Lower lobe of right lung (tissue), 2 donors: Measurements from ENCODE around the gene TSPAN9. TPM values are rescaled to one million over a fixed set of nuclear protein-coding genes. Genes with fewer than 3 reads are reported as not detected.

Source experiments
- ATAC-seq, 2 donors: fragments of 200-7000 bp; cut with Tn5 transposase; one replicate each; pipeline ENCODE4 v1.9.1; 2020 to 2022; ENCODE audit warnings: mild to moderate bottlenecking in 2 of 2, moderate library complexity in 2 of 2
- DNase-seq: peaks from one replicate; pipeline ENCODE4 v3.0.0-alpha.2; 2020
- H3K27ac ChIP-seq: fragments of 200-600 bp; one replicate; pipeline ENCODE4 v1.8.0; 2022
- H3K27me3 ChIP-seq: fragments of 200-600 bp; one replicate; pipeline ENCODE4 v1.8.0; 2022; ENCODE audit warnings: low read depth
- H3K36me3 ChIP-seq: fragments of 200-600 bp; one replicate; pipeline ENCODE4 v1.8.0; 2022; ENCODE audit warnings: mild to moderate bottlenecking
- H3K4me1 ChIP-seq: fragments of 200-600 bp; one replicate; pipeline ENCODE4 v1.8.0; 2022
- H3K4me3 ChIP-seq: fragments of 200-600 bp; one replicate; pipeline ENCODE4 v1.8.0; 2022; ENCODE audit warnings: mild to moderate bottlenecking
- H3K9me3 ChIP-seq: fragments of 200-600 bp; one replicate; pipeline ENCODE4 v1.8.0; 2022
- CTCF ChIP-seq: fragments of 200-600 bp; IDR thresholded peaks from one replicate; pipeline ENCODE4 v1.8.0; 2022; ENCODE audit warnings: antibody characterized with exemption, mild to moderate bottlenecking
- intact Hi-C: fragments of 100-400 bp; cut with DNase I; formaldehyde crosslinking; loops from one replicate; pipeline ENCODE4 v1.11.0; 2022
- total RNA-seq: library from RNA; stranded (reverse); fragmentation: NEBNext Ultra II Directional; extraction: Animal tissue kit (Norgen Biotek cat#: 25700); gene quantifications from one replicate; pipeline ENCODE4 v1.2.1, GENCODE V29; 2021
- donor health status: DM: no; HTN: yes; CAD: no; lungs with severe emphysema.

Gene TSPAN9
- total RNA-seq, 1 donor from 2014 or later: 61.1 TPM

- Histone ChIP-seq H3K36me3 (no peaks in the 10 kb centered on the region), H3K27me3 (no peaks in the 10 kb centered on the region), H3K4me1 (peaks cover 25% of the 10 kb centered on the region), H3K4me3 (no peak overlapping the region), H3K9me3 (no peaks in the 10 kb centered on the region), H3K27ac (no peak overlapping the region)
- no peak for ATAC-seq
- intact Hi-C loops: no loop called here
- no peak for TF ChIP-seq CTCF
- no peak for DNase-seq
Measured at GRCh38 chr12:3090240-3091037, 13.3 kb downstream of the TSPAN9 start.

- Histone ChIP-seq H3K27me3 (no peaks in the 10 kb centered on the region), H3K9me3 (no peaks in the 10 kb centered on the region), H3K4me1 (peaks cover 20% of the 10 kb centered on the region), H3K4me3 (no peak overlapping the region), H3K36me3 (no peaks in the 10 kb centered on the region), H3K27ac (no peak overlapping the region)
- ATAC-seq: no peak
- DNase-seq: no peak
- intact Hi-C loops: no loop called here
- TF ChIP-seq CTCF: no peak
Measured at GRCh38 chr12:3091038-3091319, 13.8 kb downstream of the TSPAN9 start.

- no peak for TF ChIP-seq CTCF
- Histone ChIP-seq H3K9me3 (no peaks in the 10 kb centered on the region), H3K27me3 (no peaks in the 10 kb centered on the region), H3K4me1 (peaks cover 20% of the 10 kb centered on the region), H3K4me3 (no peak overlapping the region), H3K36me3 (no peaks in the 10 kb centered on the region), H3K27ac (no peak overlapping the region)
- no peak for DNase-seq
- intact Hi-C loops: no loop called here
- no peak for ATAC-seq
Measured at GRCh38 chr12:3091382-3092241, 14.4 kb downstream of the TSPAN9 start.

GRCh38 chr12:3092764-3093163 is 15.6 kb downstream of the TSPAN9 start:
- no peaks in the 10 kb centered on the region for H3K9me3 ChIP-seq
- peaks cover 29% of the 10 kb centered on the region for H3K4me1 ChIP-seq
- no peaks in the 10 kb centered on the region for H3K36me3 ChIP-seq
- no peaks in the 10 kb centered on the region for H3K27me3 ChIP-seq
- no peak overlapping the region for H3K27ac ChIP-seq
- ATAC-seq (no peak), DNase-seq (no peak)
- intact Hi-C loops: no loop called here
- H3K4me3 ChIP-seq: no peak overlapping the region
- no peak for TF ChIP-seq CTCF

GRCh38 chr12:3097186-3097804 is 20.1 kb downstream of the TSPAN9 start:
- intact Hi-C loops: no loop called here
- H3K27me3 ChIP-seq: no peaks in the 10 kb centered on the region
- no peaks in the 10 kb centered on the region for H3K9me3 ChIP-seq
- ATAC-seq (peak; percentile 78 to 93), DNase-seq (peak; percentile 77)
- H3K4me1 ChIP-seq: peaks cover 53% of the 10 kb centered on the region
- peak overlapping the region; percentile 72 for H3K27ac ChIP-seq
- H3K4me3 ChIP-seq: peak overlapping the region; percentile 28
- TF ChIP-seq CTCF: no peak
- H3K36me3 ChIP-seq: no peaks in the 10 kb centered on the region
